Measurements from ENCODE around the gene TCEAL9. TPM values are rescaled to one million over a fixed set of nuclear protein-coding genes. Genes with fewer than 3 reads are reported as not detected.
"Not testable (repeated sequence)": the region's sequence is repeated elsewhere in the genome, so short reads cannot be mapped to it uniquely, and the experiment has no call there.

TCEAL9 gene
- total RNA-seq, 1 donor from 2014 or later = 108 TPM

GRCh38 chrX:103384672-103385071 is 28.4 kb downstream of the TCEAL9 start:
- no peak for DNase-seq (ENCODE audit: low spot score)
- peaks cover 3% of the 10 kb centered on the region for H3K36me3 Mint-ChIP-seq
- Histone ChIP-seq H2AFZ (replicated peaks) (no peak overlapping the region), H3K27me3 (no peaks in the 10 kb centered on the region), H3K4me1 (no peaks in the 10 kb centered on the region), H3F3A (ENCODE audit: low read depth) (no peaks in the 10 kb centered on the region), H3K79me2 (ENCODE audit: low read depth) (no peaks in the 10 kb centered on the region), H3K4me2 (no peak overlapping the region), H4K20me1 (ENCODE audit: low read depth) (no peaks in the 10 kb centered on the region), H3K9ac (no peak overlapping the region), H3K9me3 (ENCODE audit: low read depth) (no peaks in the 10 kb centered on the region), H3K4me3 (no peak overlapping the region), H3K36me3 (no peaks in the 10 kb centered on the region), H3K27ac (no peak overlapping the region)
- H3K4me3 Mint-ChIP-seq = no peak overlapping the region
- no peak overlapping the region for H3K27ac Mint-ChIP-seq
- no peak for TF ChIP-seq EZH2phosphoT487 (IDR thresholded peaks at IDR 0.05)
- no peak for TF ChIP-seq CTCF (IDR thresholded peaks at IDR 0.05)
- no peak for TF ChIP-seq EZH2 (IDR thresholded peaks at IDR 0.05)
- H3K27me3 Mint-ChIP-seq (ENCODE audit: insufficient read depth, low read depth) = no peaks in the 10 kb centered on the region
- no peaks in the 10 kb centered on the region for H3K9me3 Mint-ChIP-seq
- no peaks in the 10 kb centered on the region for H3K4me1 Mint-ChIP-seq

GRCh38 chrX:103385283-103385830 is 29.1 kb downstream of the TCEAL9 start:
- H3K4me1 ChIP-seq; H2AFZ ChIP-seq (replicated peaks); H3K27ac ChIP-seq; DNase-seq (ENCODE audit: low spot score); H3K9ac ChIP-seq; H3K4me3 ChIP-seq; H3K4me3 Mint-ChIP-seq; H3K27ac Mint-ChIP-seq; H3K36me3 Mint-ChIP-seq; H3K36me3 ChIP-seq; H3K27me3 Mint-ChIP-seq (ENCODE audit: insufficient read depth, low read depth); H4K20me1 ChIP-seq (ENCODE audit: low read depth); H3K4me1 Mint-ChIP-seq; H3K27me3 ChIP-seq; H3K9me3 ChIP-seq (ENCODE audit: low read depth); H3K4me2 ChIP-seq; H3F3A ChIP-seq (ENCODE audit: low read depth); H3K9me3 Mint-ChIP-seq; H3K79me2 ChIP-seq (ENCODE audit: low read depth): not testable (repeated sequence)

GRCh38 chrX:103386332-103386731 is 30.0 kb downstream of the TCEAL9 start:
- H3K9me3 ChIP-seq (ENCODE audit: low read depth) = no peaks in the 10 kb centered on the region
- H3K4me1 Mint-ChIP-seq = no peaks in the 10 kb centered on the region
- no peak overlapping the region for H3K9ac ChIP-seq
- H4K20me1 ChIP-seq (ENCODE audit: low read depth) = no peaks in the 10 kb centered on the region
- H3K4me3 ChIP-seq = no peak overlapping the region
- H3K27me3 Mint-ChIP-seq (ENCODE audit: insufficient read depth, low read depth) = peaks cover 3% of the 10 kb centered on the region
- H3K27ac Mint-ChIP-seq = no peak overlapping the region
- no peaks in the 10 kb centered on the region for H3K79me2 ChIP-seq (ENCODE audit: low read depth)
- H3K36me3 ChIP-seq = no peaks in the 10 kb centered on the region
- H3K9me3 Mint-ChIP-seq = no peaks in the 10 kb centered on the region
- no peak overlapping the region for H3K27ac ChIP-seq
- H3K4me3 Mint-ChIP-seq = no peak overlapping the region
- H3K4me1 ChIP-seq = no peaks in the 10 kb centered on the region
- no peaks in the 10 kb centered on the region for H3K36me3 Mint-ChIP-seq
- no peak overlapping the region for H2AFZ ChIP-seq (replicated peaks)
- H3K27me3 ChIP-seq = no peaks in the 10 kb centered on the region
- no peak for TF ChIP-seq EZH2phosphoT487 (IDR thresholded peaks at IDR 0.05)
- TF ChIP-seq CTCF (IDR thresholded peaks at IDR 0.05) = no peak
- no peak for TF ChIP-seq EZH2 (IDR thresholded peaks at IDR 0.05)
- no peaks in the 10 kb centered on the region for H3F3A ChIP-seq (ENCODE audit: low read depth)
- no peak overlapping the region for H3K4me2 ChIP-seq
- no peak for DNase-seq (ENCODE audit: low spot score)

- no peaks in the 10 kb centered on the region for H3K36me3 Mint-ChIP-seq
- peaks cover 12% of the 10 kb centered on the region for H3K27me3 Mint-ChIP-seq (ENCODE audit: insufficient read depth, low read depth)
Measured at GRCh38 chrX:103393487-103393886, 37.2 kb downstream of the TCEAL9 start.

More at GRCh38 chrX:103393487-103393886, 37.2 kb downstream of the TCEAL9 start:
- Histone ChIP-seq H3K36me3 (no peaks in the 10 kb centered on the region), H2AFZ (replicated peaks) (no peak overlapping the region), H3F3A (ENCODE audit: low read depth) (no peaks in the 10 kb centered on the region), H4K20me1 (ENCODE audit: low read depth) (no peaks in the 10 kb centered on the region), H3K27ac (no peak overlapping the region), H3K9ac (no peak overlapping the region), H3K4me2 (no peak overlapping the region), H3K27me3 (no peaks in the 10 kb centered on the region), H3K4me1 (no peaks in the 10 kb centered on the region), H3K4me3 (no peak overlapping the region), H3K9me3 (ENCODE audit: low read depth) (no peaks in the 10 kb centered on the region), H3K79me2 (ENCODE audit: low read depth) (no peaks in the 10 kb centered on the region)
- Mint-ChIP-seq H3K9me3 (peaks cover 8% of the 10 kb centered on the region), H3K27ac (no peak overlapping the region), H3K4me1 (peaks cover 8% of the 10 kb centered on the region), H3K4me3 (no peak overlapping the region)
- no peak for DNase-seq (ENCODE audit: low spot score)
- TF ChIP-seq EZH2 (IDR thresholded peaks at IDR 0.05) = no peak
- TF ChIP-seq EZH2phosphoT487 (IDR thresholded peaks at IDR 0.05) = no peak
- TF ChIP-seq CTCF (IDR thresholded peaks at IDR 0.05) = no peak
